SK-N-MC (cell line): ENCODE measurements around the gene AKAP17A.
A peak's percentile ranks its signal among the peaks of the same experiment; 100 is the strongest.
"Not testable (repeated sequence)": the region's sequence is repeated elsewhere in the genome, so short reads cannot be mapped to it uniquely, and the experiment has no call there.

Source experiments
- DNase-seq: peaks from one replicate; pipeline ENCODE4 v3.0.0-alpha.2; 2011; ENCODE audit warnings: low read depth, low spot score
- H3K27ac ChIP-seq: fragments of 200-600 bp; sonication (generic); 2 replicates; pipeline ENCODE4 v1.5.1; 2016; ENCODE audit warnings: mixed run types
- H3K36me3 ChIP-seq: fragments of 200-600 bp; sonication (generic); 2 replicates; pipeline ENCODE4 v1.6.1; 2017; ENCODE audit warnings: antibody characterized with exemption, low read length, mixed read lengths; ENCODE audit not compliant: insufficient read depth
- H3K4me3 ChIP-seq: fragments of 200-600 bp; sonication (generic); 2 replicates; pipeline ENCODE4 v1.5.1; 2016
- H3K9ac ChIP-seq: fragments of 200-600 bp; sonication (generic); 2 replicates; pipeline ENCODE4 v1.8.0; 2017; ENCODE audit warnings: mixed run types, mixed read lengths; ENCODE audit not compliant: insufficient read length
- H3K9me3 ChIP-seq: fragments of 200-600 bp; sonication (generic); 2 replicates; pipeline ENCODE4 v1.6.1; 2017; ENCODE audit warnings: low read depth, mild to moderate bottlenecking, antibody characterized with exemption, low read length, moderate library complexity, mixed read lengths
- EZH2 ChIP-seq: fragments of 200-600 bp; sonication (generic); IDR thresholded peaks from one replicate; pipeline ENCODE4 v1.6.1; 2017; ENCODE audit warnings: antibody characterized with exemption
- FOXP2 ChIP-seq: optimal IDR thresholded peaks from 2 replicates; pipeline ENCODE3; 2011; ENCODE audit warnings: mild to moderate bottlenecking, moderate library complexity; ENCODE audit not compliant: insufficient read depth; ENCODE audit errors: extremely low read length, control extremely low read depth
- POLR2AphosphoS5 ChIP-seq: IDR thresholded peaks from 2 replicates; pipeline ENCODE4 v1.6.1; 2012; ENCODE audit warnings: mild to moderate bottlenecking, low read depth, low read length, borderline replicate concordance

AKAP17A gene, protein sequence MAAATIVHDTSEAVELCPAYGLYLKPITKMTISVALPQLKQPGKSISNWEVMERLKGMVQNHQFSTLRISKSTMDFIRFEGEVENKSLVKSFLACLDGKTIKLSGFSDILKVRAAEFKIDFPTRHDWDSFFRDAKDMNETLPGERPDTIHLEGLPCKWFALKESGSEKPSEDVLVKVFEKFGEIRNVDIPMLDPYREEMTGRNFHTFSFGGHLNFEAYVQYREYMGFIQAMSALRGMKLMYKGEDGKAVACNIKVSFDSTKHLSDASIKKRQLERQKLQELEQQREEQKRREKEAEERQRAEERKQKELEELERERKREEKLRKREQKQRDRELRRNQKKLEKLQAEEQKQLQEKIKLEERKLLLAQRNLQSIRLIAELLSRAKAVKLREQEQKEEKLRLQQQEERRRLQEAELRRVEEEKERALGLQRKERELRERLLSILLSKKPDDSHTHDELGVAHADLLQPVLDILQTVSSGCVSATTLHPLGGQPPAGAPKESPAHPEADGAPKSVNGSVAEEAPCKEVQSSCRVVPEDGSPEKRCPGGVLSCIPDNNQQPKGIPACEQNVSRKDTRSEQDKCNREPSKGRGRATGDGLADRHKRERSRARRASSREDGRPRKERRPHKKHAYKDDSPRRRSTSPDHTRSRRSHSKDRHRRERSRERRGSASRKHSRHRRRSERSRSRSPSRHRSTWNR

DNA sequence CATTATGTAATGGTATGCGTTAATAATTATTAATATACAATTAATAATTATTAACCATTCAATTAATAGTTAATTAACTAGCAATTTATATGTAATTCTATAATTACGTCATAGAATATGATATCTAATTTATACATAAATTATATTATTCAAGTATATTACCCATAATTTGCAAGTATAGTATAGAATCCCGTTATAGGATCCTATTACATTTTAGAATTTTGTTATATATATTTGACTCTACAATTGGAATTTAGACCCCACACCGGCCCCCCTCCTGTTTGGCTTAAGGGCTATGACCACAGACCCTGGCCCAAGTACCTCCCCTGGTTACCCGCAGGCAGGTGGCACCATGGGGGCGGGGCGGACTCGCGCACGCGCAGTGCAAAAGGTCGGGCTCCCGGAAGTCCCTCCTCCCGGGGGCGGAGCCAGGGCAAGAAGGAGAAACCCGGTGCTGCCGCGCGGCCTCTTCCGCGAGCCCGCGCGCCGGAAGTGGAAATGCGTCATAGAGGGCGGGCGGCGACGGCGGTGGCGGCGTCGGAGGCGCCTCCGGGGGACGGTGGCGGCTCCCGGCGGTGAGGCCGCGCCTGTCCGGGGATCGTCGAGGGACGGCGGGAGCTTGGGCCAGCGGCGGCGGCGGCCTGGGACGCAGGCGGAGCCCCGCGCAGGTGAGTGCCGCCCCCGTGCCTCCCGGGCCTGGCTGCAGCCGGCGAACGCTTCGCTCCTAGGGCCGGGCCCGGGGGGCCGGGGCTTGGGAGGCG lies at the start of gene AKAP17A:
Gene AKAP17A (plus strand): TSS at position 503 of the 761 bp plus-strand sequence. CDS start 1,859 bp downstream, outside the sequence.
- peaks cover 29% of the 10 kb centered on the region; the same call in 1 of the 2 replicates for H3K36me3 ChIP-seq
- no peaks in the 10 kb centered on the region for H3K9me3 ChIP-seq
- H3K9ac ChIP-seq, result peak within 1 kb of the TSS; percentile 92
- H3K27ac ChIP-seq, result no peak within 1 kb of the TSS
- DNase-seq, result no peak
- H3K4me3 ChIP-seq, result peak within 1 kb of the TSS; percentile 83
- TF ChIP-seq FOXP2 (no peak), POLR2AphosphoS5 (peak; percentile 58; the same call in 1 of the 2 replicates)

DNA sequence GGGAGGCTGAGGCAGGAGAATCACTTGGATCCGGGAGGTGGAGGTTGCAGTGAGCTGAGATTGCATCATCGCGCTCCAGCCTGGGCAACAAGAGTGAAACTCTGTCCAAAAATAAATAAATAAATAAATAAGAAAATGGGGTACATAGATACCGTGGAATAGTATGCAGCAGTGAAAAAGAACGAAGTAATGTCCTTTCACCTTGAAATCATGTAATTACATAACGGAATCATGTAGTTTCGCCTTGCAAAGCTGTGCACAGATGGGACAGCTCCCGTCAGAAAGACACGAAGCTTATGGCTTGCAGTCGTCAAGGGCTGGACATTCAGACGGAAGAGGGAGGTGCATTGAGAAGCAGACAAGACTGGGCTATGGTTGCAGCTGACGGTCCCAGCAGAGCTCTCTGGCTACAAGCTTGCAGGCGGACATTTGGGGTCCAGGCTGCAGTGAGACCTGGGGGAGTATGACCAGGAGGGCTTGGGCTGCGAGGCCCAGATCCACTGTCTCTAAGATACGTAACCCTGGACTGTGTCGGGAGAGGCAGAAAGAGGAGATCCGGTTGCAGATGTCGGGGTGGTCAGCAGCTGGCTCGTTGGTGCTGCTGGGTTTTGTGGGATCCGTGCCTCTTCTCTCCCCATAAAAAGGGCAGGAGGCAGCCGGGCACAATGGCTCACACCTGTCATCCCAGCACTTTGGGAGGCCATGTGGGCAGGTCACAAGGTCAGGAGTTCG lies 48.2 kb upstream of the AKAP17A start:
- Histone ChIP-seq H3K27ac (no peak overlapping the region), H3K9ac (no peak overlapping the region), H3K4me3 (no peak overlapping the region), H3K36me3 (no peaks in the 10 kb centered on the region), H3K9me3 (no peaks in the 10 kb centered on the region)
- DNase-seq, result no peak
- TF ChIP-seq EZH2 (no peak), POLR2AphosphoS5 (no peak), FOXP2 (no peak)

DNA sequence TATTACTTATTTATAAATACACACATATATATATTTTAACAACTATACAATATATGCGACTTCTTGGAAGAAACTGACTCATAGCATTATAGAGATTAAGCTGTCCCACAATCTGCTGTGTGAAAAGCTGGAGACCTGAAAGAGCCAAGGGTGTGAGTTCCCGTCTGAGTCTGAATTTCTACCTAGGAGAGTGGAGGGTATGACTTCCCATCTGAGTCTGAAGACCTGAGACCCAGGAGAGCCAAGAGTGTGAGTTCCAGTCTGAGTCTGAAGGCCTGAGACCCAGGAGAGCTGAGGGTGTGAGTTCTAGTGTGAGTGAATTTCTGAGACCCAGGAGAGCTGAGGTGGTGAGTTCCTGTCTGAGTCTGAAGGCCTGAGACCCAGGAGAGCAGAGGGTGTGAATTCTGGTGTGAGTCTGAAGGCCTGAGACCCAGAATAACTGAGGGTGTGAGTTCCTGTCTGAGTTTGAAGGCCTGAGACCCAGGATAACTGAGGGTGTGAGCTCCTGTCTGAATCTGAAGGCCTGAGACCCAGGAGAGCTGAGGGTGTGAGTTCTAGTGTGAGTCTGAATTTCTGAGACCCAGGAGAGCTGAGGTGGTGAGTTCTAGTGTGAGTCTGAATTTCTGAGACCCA lies 45.5 kb upstream of the AKAP17A start:
- no peak overlapping the region for H3K9ac ChIP-seq
- H3K4me3 ChIP-seq, result no peak overlapping the region
- no peaks in the 10 kb centered on the region for H3K36me3 ChIP-seq
- no peak for TF ChIP-seq POLR2AphosphoS5
- no peak for TF ChIP-seq EZH2
- TF ChIP-seq FOXP2, result no peak
- no peak for DNase-seq
- H3K27ac ChIP-seq, result no peak overlapping the region
- H3K9me3 ChIP-seq, result no peaks in the 10 kb centered on the region

GRCh38 chrX:1546691-1547251 lies 44.6 kb upstream of the AKAP17A start:
- TF ChIP-seq FOXP2 (no peak), POLR2AphosphoS5 (no peak), EZH2 (no peak)
- no peak for DNase-seq
- Histone ChIP-seq H3K27ac (no peak overlapping the region), H3K4me3 (no peak overlapping the region), H3K9me3 (no peaks in the 10 kb centered on the region), H3K9ac (no peak overlapping the region), H3K36me3 (no peaks in the 10 kb centered on the region)

DNA sequence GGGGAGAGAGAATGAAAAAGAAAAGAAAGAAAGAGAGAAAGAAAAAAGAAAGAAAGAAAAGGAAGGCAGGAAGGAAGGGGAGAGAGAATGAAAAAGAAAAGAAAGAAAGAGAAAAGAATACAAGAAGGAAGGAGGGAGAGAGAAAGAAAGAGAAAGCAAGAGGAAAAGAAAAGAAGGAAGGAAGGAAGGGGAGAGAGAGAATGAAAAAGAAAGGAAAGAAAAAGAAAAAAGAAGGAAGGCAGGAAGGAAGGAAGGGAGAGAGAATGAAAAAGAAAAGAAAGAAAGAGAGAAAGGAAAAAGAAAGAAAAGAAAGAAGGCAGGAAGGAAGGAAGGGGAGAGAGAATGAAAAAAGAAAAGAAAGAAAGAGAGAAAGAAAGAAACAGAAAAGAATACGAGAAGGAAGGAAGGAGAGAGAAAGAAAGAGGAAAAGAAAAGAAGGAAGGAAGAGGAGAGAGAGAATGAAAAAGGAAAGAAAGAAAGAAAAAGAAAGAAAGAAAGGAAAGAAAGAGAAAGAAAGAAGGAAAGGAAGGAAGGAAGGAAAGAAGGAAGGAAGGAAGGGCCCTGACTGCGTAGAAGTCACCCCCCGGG lies 39.4 kb upstream of the AKAP17A start:
- TF ChIP-seq FOXP2, result no peak
- no peak for TF ChIP-seq EZH2
- Histone ChIP-seq H3K9ac (no peak overlapping the region), H3K9me3 (no peaks in the 10 kb centered on the region), H3K4me3 (no peak overlapping the region), H3K27ac (no peak overlapping the region), H3K36me3 (no peaks in the 10 kb centered on the region)
- DNase-seq, result no peak

DNA sequence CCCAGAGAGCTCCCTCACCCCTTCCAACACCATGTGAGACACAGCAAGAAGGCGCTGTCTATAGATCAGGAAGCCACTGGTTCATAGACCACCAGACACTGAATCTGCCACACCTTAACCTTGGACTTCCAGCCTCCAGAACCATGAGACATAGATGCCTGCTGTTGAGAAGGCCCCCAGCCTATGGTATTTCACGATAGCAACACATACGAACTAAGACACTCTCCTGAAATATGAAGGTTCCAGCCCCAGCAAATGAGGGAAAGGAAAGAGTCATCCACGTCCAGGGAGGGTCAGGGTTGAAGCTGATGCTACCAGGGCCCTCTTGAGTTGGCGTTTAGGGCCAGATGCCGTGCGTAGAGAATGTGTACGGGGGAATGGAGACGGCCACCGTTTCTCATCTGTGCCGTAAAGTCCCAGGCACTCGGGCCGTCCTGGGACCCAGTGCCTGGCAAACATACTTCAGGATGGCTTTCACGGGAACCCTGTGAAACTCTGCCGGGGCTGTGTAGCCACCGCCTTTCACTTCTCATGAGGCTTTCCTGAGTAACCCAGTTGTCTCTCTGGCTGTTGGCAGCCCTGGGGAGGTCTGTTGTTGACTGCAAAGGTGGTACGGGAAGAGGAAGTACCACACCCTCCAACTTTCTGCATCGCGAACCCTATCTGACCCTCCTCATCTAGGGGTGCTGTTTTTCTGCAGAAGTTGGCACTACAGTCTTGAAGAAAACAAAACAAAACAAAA lies 36.8 kb upstream of the AKAP17A start:
- no peak overlapping the region for H3K9ac ChIP-seq
- TF ChIP-seq POLR2AphosphoS5, result no peak
- no peak for TF ChIP-seq FOXP2
- no peak for TF ChIP-seq EZH2
- H3K27ac ChIP-seq, result no peak overlapping the region
- H3K9me3 ChIP-seq, result no peaks in the 10 kb centered on the region
- H3K4me3 ChIP-seq, result no peak overlapping the region
- DNase-seq, result no peak
- no peaks in the 10 kb centered on the region for H3K36me3 ChIP-seq

GRCh38 chrX:1555370-1555769 lies 36.0 kb upstream of the AKAP17A start:
- no peak for DNase-seq
- Histone ChIP-seq H3K9ac (no peak overlapping the region), H3K9me3 (no peaks in the 10 kb centered on the region), H3K36me3 (no peaks in the 10 kb centered on the region), H3K27ac (no peak overlapping the region), H3K4me3 (no peak overlapping the region)
- TF ChIP-seq FOXP2 (no peak), POLR2AphosphoS5 (no peak), EZH2 (no peak)

- not testable (repeated sequence) for DNase-seq, H3K9me3 ChIP-seq, H3K27ac ChIP-seq, H3K4me3 ChIP-seq, H3K9ac ChIP-seq, H3K36me3 ChIP-seq
Measured at GRCh38 chrX:1557442-1557841, 34.0 kb upstream of the AKAP17A start.
